GM12878 (cell line): ENCODE data around the gene SCNN1G. TPM values are rescaled to one million over a fixed set of nuclear protein-coding genes. Genes with fewer than 3 reads are reported as not detected.

Source experiments
- ATAC-seq: fragments of 200-7000 bp; cut with Tn5 transposase; 3 replicates; pipeline ENCODE4 v1.9.1; 2020; ENCODE audit warnings: mild to moderate bottlenecking, moderate library complexity
- BruUV-seq: library from RNA; stranded (reverse); fragments of 400-500 nt; replicated peaks from 2 replicates; lab custom pipeline; 2021; lab: Mats Ljungman, UMichigan
- CTCF ChIA-PET: fragments of 300-600 bp; sonication (Branson Sonifier 250); formaldehyde crosslinking; extraction: SDS; loops from one replicate; lab custom pipeline; 2021; ENCODE audit warnings: inconsistent platforms; lab: Yijun Ruan, JAX
- POLR2A ChIA-PET: fragments of 350-600 bp; formaldehyde crosslinking; extraction: SDS; loops from one replicate; lab custom pipeline; 2021; ENCODE audit warnings: inconsistent platforms; lab: Charles Lee
- RAD21 ChIA-PET: fragments of 300-600 bp; sonication (Branson Sonifier 250); formaldehyde crosslinking; loops from one replicate; lab custom pipeline; 2023; ENCODE audit warnings: antibody characterized with exemption; ENCODE audit not compliant: unreplicated experiment; lab: Charles Lee
- SMC1A ChIA-PET: fragments of 300-600 bp; sonication (Branson Sonifier 250); formaldehyde crosslinking; loops from one replicate; lab custom pipeline; 2023; ENCODE audit not compliant: unreplicated experiment, uncharacterized antibody; lab: Charles Lee
- DNase-seq: peaks from one replicate; pipeline ENCODE4 v3.0.0-alpha.2; 2011; ENCODE audit warnings: low read depth, low spot score
- FAIRE-seq: peaks from 3 replicates; lab custom pipeline; 2011; peaks lifted over from hg19 to GRCh38; lab: Jason Lieb, UNC
- H2AFZ ChIP-seq: 2 replicates; pipeline ENCODE4 v1.6.0; 2011; ENCODE audit warnings: low read depth, low read length, control low read depth; ENCODE audit not compliant: control insufficient read depth
- H3K27ac ChIP-seq: 2 replicates; pipeline ENCODE4 v1.5.1; 2011; ENCODE audit warnings: control low read depth; ENCODE audit not compliant: control insufficient read depth, insufficient read depth
- H3K27me3 ChIP-seq, 2 experiments: replicated peaks in 1 of 2; 2 replicates each; pipeline versions ENCODE4 v1.6.0 to v1.6.1; 2011; ENCODE audit warnings: low read length in 1 of 2; ENCODE audit not compliant: control insufficient read depth in 2 of 2, insufficient read depth in 2 of 2
- H3K36me3 ChIP-seq, 2 experiments: 2 replicates each; pipeline ENCODE4 v1.5.1; 2011; ENCODE audit warnings: low read length in 1 of 2; ENCODE audit not compliant: control insufficient read depth in 2 of 2, insufficient read depth in 2 of 2
- H3K4me1 ChIP-seq: 2 replicates; pipeline ENCODE4 v1.6.1; 2011; ENCODE audit warnings: mild to moderate bottlenecking, low read length, moderate library complexity, mixed read lengths; ENCODE audit not compliant: control insufficient read depth, insufficient read depth
- H3K4me2 ChIP-seq: 2 replicates; pipeline ENCODE4 v1.6.0; 2011; ENCODE audit warnings: control low read depth; ENCODE audit not compliant: control insufficient read depth, insufficient read depth
- H3K4me3 ChIP-seq: fragments of 200-600 bp; sonication (generic); 2 replicates; pipeline ENCODE4 v1.5.1; 2016
- H3K79me2 ChIP-seq: 2 replicates; pipeline ENCODE4 v1.6.0; 2011; ENCODE audit warnings: low read length; ENCODE audit not compliant: control insufficient read depth, insufficient read depth
- H3K9ac ChIP-seq: 2 replicates; pipeline ENCODE4 v1.8.0; 2011; ENCODE audit warnings: low read length, control low read depth, mixed read lengths; ENCODE audit not compliant: control insufficient read depth, insufficient read depth
- H3K9me3 ChIP-seq: replicated peaks from 3 replicates; pipeline ENCODE4 v1.5.1; 2011; ENCODE audit warnings: mild to moderate bottlenecking, low read length; ENCODE audit not compliant: control insufficient read depth, insufficient read depth
- H4K20me1 ChIP-seq: 2 replicates; pipeline ENCODE4 v1.6.0; 2011; ENCODE audit not compliant: control insufficient read depth, insufficient read depth
- ATF2 ChIP-seq: IDR thresholded peaks from 2 replicates; pipeline ENCODE4 v1.6.1; 2012; ENCODE audit warnings: low read length, inconsistent platforms
- BHLHE40 ChIP-seq, 2 experiments: fragments of 450-650 bp in 1 of 2; IDR thresholded peaks; 2 replicates each; pipeline ENCODE4 v1.6.1; 2011 to 2017; ENCODE audit warnings: low read depth in 2 of 2, borderline replicate concordance in 1 of 2, improper control_type of control experiment in 1 of 2, low read length in 1 of 2, mild to moderate bottlenecking in 1 of 2
- CBX3 ChIP-seq: fragments of 200-600 bp; sonication (generic); IDR thresholded peaks from 2 replicates; pipeline ENCODE4 v1.6.1; 2016; ENCODE audit warnings: low read depth, borderline replicate concordance
- CHD1 ChIP-seq: IDR thresholded peaks from 2 replicates; pipeline ENCODE4 v1.6.1; 2012; ENCODE audit warnings: low read depth, low read length, improper control_type of control experiment
- CREB1 ChIP-seq: IDR thresholded peaks from 2 replicates; pipeline ENCODE4 v1.6.1; 2012; ENCODE audit warnings: low read depth, mild to moderate bottlenecking, inconsistent platforms
- IKZF2 ChIP-seq, 2 experiments: fragments of 450-650 bp; IDR thresholded peaks; 2 replicates each; pipeline ENCODE4 v1.6.1; 2017; ENCODE audit warnings: mild to moderate bottlenecking in 2 of 2, moderate library complexity in 2 of 2
- IRF4 ChIP-seq: IDR thresholded peaks from 2 replicates; pipeline ENCODE4 v1.6.1; 2011; ENCODE audit warnings: low read depth, low read length
- MEF2A ChIP-seq: IDR thresholded peaks from 2 replicates; pipeline ENCODE4 v1.6.1; 2011; ENCODE audit warnings: low read depth, mild to moderate bottlenecking, low read length, moderate library complexity; ENCODE audit not compliant: insufficient read depth
- MEF2B ChIP-seq: fragments of 450-650 bp; IDR thresholded peaks from 2 replicates; pipeline ENCODE4 v1.6.1; 2018; ENCODE audit warnings: mild to moderate bottlenecking, moderate library complexity; ENCODE audit not compliant: partially characterized antibody, poor library complexity, severe bottlenecking
- NR2F1 ChIP-seq: fragments of 450-650 bp; conservative IDR thresholded peaks from 2 replicates; pipeline ENCODE4 v1.6.1; 2017; ENCODE audit warnings: mild to moderate bottlenecking
- RCOR1 ChIP-seq: conservative IDR thresholded peaks from 2 replicates; pipeline ENCODE4 v1.6.1; 2012; ENCODE audit warnings: low read depth, low read length, improper control_type of control experiment
- RELB ChIP-seq: fragments of 450-650 bp; IDR thresholded peaks from 2 replicates; pipeline ENCODE4 v1.6.1; 2017; ENCODE audit warnings: low read depth, mild to moderate bottlenecking, moderate library complexity
- RUNX3 ChIP-seq: IDR thresholded peaks from 2 replicates; pipeline ENCODE4 v1.6.1; 2012; ENCODE audit warnings: low read length, inconsistent platforms
- SIN3A ChIP-seq: IDR thresholded peaks from 2 replicates; pipeline ENCODE4 v1.6.1; 2012; ENCODE audit warnings: low read depth, low read length, improper control_type of control experiment
- SMARCA5 ChIP-seq: fragments of 450-650 bp; IDR thresholded peaks from 2 replicates; pipeline ENCODE4 v1.6.1; 2017; ENCODE audit warnings: mild to moderate bottlenecking
- SRF ChIP-seq, 2 experiments: IDR thresholded peaks; 2 replicates each; pipeline ENCODE4 v1.6.1; 2011; ENCODE audit warnings: low read depth in 2 of 2, low read length in 2 of 2, mild to moderate bottlenecking in 1 of 2, moderate library complexity in 1 of 2
- STAT3 ChIP-seq: IDR thresholded peaks from 2 replicates; pipeline ENCODE4 v1.6.1; 2011; ENCODE audit warnings: low read depth, low read length, improper control_type of control experiment
- YY1 ChIP-seq: IDR thresholded peaks from 2 replicates; pipeline ENCODE4 v1.6.1; 2011; ENCODE audit warnings: low read depth, mild to moderate bottlenecking, low read length
- ZBED1 ChIP-seq: IDR thresholded peaks from 2 replicates; pipeline ENCODE4 v1.6.1; 2016; ENCODE audit warnings: borderline replicate concordance
- WGBS: methylation state at CpG from one replicate; pipeline ENCODE4 v1.1.6; 2016; ENCODE audit warnings: low lambda C conversion rate; ENCODE audit not compliant: insufficient replicate concordance, insufficient coverage; ENCODE audit errors: missing lambda C conversion rate; 5-methylcytosine and 5-hydroxymethylcytosine counted together
- in situ Hi-C: fragments of 300-500 bp; cut with MboI; formaldehyde crosslinking; loops from 9 replicates; pipeline ENCODE4 v1.14.3; 2018; ENCODE audit warnings: mixed read lengths
- intact Hi-C: fragments of 100-400 bp; cut with micrococcal nuclease; formaldehyde crosslinking; loops from one replicate; pipeline ENCODE4 v1.14.2; 2022; ENCODE audit not compliant: unreplicated experiment
- polyA plus RNA-seq, 11 experiments: library from polyadenylated mRNA; depleted of rRNA in 4 of 11; unstranded in 6 of 11; stranded (reverse) in 5 of 11; fragments of >200 nt; fragmentation: Nextera tagmentation in 4 of 11; fragmentation: Illumina TruSeq in 1 of 11; extraction: Ambion mirVana in 4 of 11; extraction: Trizol in 1 of 11; gene quantifications; 1 replicate in 1 of 11; 2 replicates in 10 of 11; pipeline versions ENCODE4 v1.2.1 to v1.2.3, GENCODE V29; 2011 to 2016; ENCODE audit warnings: inconsistent platforms in 2 of 11, missing spikeins in 2 of 11, low read depth in 1 of 11
- total RNA-seq, 4 experiments: library from RNA; depleted of rRNA in 3 of 4; stranded (reverse); fragments of >200 nt in 3 of 4; fragmentation: Illumina TruSeq in 1 of 4; extraction: Trizol in 1 of 4; gene quantifications; 2 replicates each; pipeline versions ENCODE4 v1.2.1 to v1.2.3, GENCODE V29; 2013 to 2021
- TF ChIP-seq, protein P1 (sequence below): fragments of 150-350 bp; IDR thresholded peaks from 2 replicates; pipeline ENCODE4 v1.6.1; 2016; ENCODE audit warnings: low read depth, low read length

The SCNN1G gene
- total and polyA plus RNA-seq, 10 of the 15 experiments (the other 5 are each of a cell fraction or from before 2014, with no cell fraction given) = 0.04 to 0.86 (median 0.08) TPM; not detected in 5

GRCh38 chr16:23134274-23134673, 48.3 kb upstream of the SCNN1G start:
- intact Hi-C loops = no loop called here

More at GRCh38 chr16:23134274-23134673, 48.3 kb upstream of the SCNN1G start:
- no TSS peak for BruUV-seq
- H3K27me3 ChIP-seq = no peaks in the 10 kb centered on the region
- ChIA-PET RAD21 (interaction anchor here (0.7 kb wide), 1 partner anchor 1533 kb away, joined by 3 read pairs; no protein-coding TSS in a partner anchor), POLR2A (no interaction called here), CTCF (interaction anchor here (0.6 kb wide), 1 partner anchor 1612 kb away, joined by 3 read pairs; no protein-coding TSS in a partner anchor), SMC1A (interaction anchor here (1.1 kb wide), 1 partner anchor 300 kb away, joined by 3 read pairs; no protein-coding TSS in a partner anchor)
- no peaks in the 10 kb centered on the region for H3K36me3 ChIP-seq
- H3K79me2 ChIP-seq = peaks cover 1% of the 10 kb centered on the region; the same call in 1 of the 2 replicates
- peaks cover 3% of the 10 kb centered on the region; the same call in 2 of the 3 replicates for H3K9me3 ChIP-seq
- FAIRE-seq (no peak), ATAC-seq (no peak), DNase-seq (no peak)
- H3K4me3 ChIP-seq = no peak overlapping the region
- WGBS = 64% methylated on average over 3 of the region's 3 CpGs
- no peak overlapping the region for H3K4me2 ChIP-seq
- H3K4me1 ChIP-seq = no peaks in the 10 kb centered on the region
- in situ Hi-C loops = no loop called here
- TF ChIP-seq NR2F1 = no peak
- TF ChIP-seq RELB = no peak
- no peak for TF ChIP-seq ATF2
- TF ChIP-seq IRF4 = no peak
- no peak for TF ChIP-seq MEF2A
- TF ChIP-seq YY1 = no peak
- no peak for TF ChIP-seq CBX3
- no peak for TF ChIP-seq CHD1
- no peak for TF ChIP-seq SIN3A
- TF ChIP-seq IKZF2 (IDR thresholded peaks at IDR 0.05) = no peak
- TF ChIP-seq MEF2B = no peak
- no peak for TF ChIP-seq ZBED1
- TF ChIP-seq SRF (IDR thresholded peaks at IDR 0.05; ENCODE audit: low read depth in 2 of 2, low read length in 2 of 2) = no peak
- no peak for TF ChIP-seq SMARCA5
- TF ChIP-seq RCOR1 = no peak
- no peak for TF ChIP-seq CREB1
- TF ChIP-seq BHLHE40 (IDR thresholded peaks at IDR 0.05; ENCODE audit: borderline replicate concordance in 1 of 2, low read depth in 2 of 2, low read length in 1 of 2) = no peak
- no peak for TF ChIP-seq RUNX3
- TF ChIP-seq STAT3 = no peak
- TF ChIP-seq, protein P1, sequence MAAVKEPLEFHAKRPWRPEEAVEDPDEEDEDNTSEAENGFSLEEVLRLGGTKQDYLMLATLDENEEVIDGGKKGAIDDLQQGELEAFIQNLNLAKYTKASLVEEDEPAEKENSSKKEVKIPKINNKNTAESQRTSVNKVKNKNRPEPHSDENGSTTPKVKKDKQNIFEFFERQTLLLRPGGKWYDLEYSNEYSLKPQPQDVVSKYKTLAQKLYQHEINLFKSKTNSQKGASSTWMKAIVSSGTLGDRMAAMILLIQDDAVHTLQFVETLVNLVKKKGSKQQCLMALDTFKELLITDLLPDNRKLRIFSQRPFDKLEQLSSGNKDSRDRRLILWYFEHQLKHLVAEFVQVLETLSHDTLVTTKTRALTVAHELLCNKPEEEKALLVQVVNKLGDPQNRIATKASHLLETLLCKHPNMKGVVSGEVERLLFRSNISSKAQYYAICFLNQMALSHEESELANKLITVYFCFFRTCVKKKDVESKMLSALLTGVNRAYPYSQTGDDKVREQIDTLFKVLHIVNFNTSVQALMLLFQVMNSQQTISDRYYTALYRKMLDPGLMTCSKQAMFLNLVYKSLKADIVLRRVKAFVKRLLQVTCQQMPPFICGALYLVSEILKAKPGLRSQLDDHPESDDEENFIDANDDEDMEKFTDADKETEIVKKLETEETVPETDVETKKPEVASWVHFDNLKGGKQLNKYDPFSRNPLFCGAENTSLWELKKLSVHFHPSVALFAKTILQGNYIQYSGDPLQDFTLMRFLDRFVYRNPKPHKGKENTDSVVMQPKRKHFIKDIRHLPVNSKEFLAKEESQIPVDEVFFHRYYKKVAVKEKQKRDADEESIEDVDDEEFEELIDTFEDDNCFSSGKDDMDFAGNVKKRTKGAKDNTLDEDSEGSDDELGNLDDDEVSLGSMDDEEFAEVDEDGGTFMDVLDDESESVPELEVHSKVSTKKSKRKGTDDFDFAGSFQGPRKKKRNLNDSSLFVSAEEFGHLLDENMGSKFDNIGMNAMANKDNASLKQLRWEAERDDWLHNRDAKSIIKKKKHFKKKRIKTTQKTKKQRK = no peak
- no peak overlapping the region for H3K27ac ChIP-seq
- H4K20me1 ChIP-seq = no peaks in the 10 kb centered on the region
- H3K9ac ChIP-seq = no peak overlapping the region
- no peak overlapping the region for H2AFZ ChIP-seq
